GM18499 (cell line): ENCODE data around the gene D2HGDH.
"Not testable (repeated sequence)": the region's sequence is repeated elsewhere in the genome, so short reads cannot be mapped to it uniquely, and the experiment has no call there.

Experiments used
- ATAC-seq: cut with Tn5 transposase; IDR thresholded peaks from one replicate; pipeline ENCODE4 v1.9.1; 2021; ENCODE audit warnings: moderate number of reproducible peaks; ENCODE audit not compliant: insufficient read depth, unreplicated experiment

Gene D2HGDH

DNA sequence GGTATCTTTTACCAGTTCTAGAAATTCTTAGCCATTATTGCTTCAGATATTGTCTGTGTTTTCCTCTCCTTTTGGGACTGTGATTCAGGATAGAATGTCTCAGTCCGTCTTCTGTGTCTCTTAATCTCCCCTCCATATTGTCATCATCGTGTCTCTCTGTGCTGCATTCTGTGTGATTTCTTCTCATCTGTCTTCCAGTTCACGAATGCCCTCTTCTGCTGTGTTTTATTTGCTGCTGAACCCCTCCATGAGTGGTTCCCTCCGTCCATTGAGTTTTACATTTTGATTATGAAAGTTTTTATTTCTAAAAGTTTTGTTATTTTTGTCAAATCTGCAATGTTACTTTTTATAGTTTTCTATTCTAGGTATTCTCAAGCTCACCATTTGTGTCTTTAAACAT, 11.7 kb downstream of the D2HGDH start:
- no peak for ATAC-seq

- no peak for ATAC-seq
Measured at GRCh38 chr2:241748468-241749256, 14.2 kb downstream of the D2HGDH start.

GRCh38 chr2:241750076-241750840, 15.8 kb downstream of the D2HGDH start:
- no peak for ATAC-seq

- ATAC-seq = no peak
Measured at GRCh38 chr2:241751152-241751551, 16.7 kb downstream of the D2HGDH start.

DNA sequence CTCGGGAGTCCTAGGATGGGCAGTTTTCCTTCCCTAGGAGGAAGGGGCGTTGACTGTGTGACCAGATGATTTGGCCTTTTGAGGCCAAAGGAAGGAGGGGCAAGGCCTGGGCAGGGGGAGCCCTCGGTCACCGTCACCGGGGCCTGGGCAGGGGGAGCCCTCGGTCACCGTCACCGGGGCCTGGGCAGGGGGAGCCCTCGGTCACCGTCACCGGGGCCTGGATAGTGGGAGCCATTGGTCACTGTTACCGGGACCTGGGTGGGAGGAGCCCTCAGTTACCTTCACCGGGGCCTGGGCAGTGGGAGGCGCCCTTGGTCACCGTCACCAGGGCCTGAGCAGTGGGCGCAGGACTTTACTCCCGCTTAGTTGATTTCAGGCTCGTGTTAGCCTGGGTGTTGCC, 17.3 kb downstream of the D2HGDH start:
- ATAC-seq = no peak

DNA sequence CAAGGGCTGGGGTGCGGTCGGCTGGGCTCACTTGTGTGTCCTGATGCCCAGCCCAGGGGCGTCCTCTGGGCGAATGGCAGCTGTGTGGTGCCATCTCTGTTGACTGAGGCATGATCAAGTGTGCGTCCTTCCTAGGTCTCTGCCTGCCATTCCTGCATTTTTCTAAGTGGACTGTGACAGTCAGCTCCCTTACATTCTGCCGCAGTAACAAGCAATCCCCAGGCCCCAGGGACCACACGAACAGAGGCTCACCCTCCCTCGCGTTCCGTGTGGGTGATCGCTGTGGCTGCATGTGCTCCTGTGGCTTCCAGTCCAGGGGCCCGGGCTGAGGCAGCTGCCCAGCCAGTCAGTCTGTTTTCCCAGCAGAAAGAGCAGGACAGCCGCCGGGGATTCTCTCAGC, 17.8 kb downstream of the D2HGDH start:
- ATAC-seq = no peak

DNA sequence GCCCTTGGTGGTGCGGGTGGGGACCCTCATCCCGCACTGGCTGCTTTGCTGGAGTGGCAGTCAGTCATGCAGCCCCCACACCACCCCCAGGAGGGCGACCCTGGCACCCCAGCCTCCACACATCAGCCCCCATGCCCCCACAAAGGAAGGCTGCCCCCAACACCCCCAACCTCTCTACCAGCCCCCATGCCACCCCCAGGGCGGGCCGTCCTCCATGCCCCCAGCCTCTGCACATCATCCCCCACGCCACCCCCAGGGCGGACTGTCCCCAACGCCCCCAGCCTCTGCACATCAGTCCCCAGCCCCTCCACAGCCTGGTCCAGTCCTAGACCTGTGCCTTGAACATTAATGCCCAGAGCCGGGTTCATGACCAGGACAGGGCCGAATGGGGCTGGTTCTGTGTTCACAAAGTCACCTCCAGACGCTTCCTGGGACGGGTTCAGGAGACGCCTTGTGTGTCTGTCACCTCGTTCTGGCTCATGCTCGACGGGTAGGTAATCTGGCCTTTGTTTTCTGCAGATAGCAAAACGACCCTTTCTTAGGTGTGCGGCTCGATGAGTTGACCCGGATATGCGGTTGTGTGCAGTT, 18.4 kb downstream of the D2HGDH start:
- ATAC-seq = no peak

DNA sequence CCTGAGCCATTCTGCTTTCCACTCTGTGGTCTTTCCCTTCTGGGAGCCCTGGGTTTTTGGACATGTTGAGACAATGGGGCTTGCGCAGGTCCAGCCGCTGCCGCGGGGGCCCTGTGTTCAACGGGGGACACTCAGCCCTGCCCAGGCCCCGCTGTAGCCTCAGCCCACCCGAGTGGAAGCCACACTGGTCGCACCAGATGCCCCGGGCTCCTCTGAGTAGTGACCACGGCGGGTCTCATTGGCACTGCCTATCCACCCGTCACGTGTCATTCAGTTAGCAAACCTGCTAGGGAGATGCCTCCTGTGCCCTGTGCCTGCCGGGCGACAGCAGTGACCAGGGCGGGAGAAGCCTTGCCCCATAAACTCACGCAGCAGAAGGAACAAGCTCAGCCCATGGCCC, 19.1 kb downstream of the D2HGDH start:
- no peak for ATAC-seq

DNA sequence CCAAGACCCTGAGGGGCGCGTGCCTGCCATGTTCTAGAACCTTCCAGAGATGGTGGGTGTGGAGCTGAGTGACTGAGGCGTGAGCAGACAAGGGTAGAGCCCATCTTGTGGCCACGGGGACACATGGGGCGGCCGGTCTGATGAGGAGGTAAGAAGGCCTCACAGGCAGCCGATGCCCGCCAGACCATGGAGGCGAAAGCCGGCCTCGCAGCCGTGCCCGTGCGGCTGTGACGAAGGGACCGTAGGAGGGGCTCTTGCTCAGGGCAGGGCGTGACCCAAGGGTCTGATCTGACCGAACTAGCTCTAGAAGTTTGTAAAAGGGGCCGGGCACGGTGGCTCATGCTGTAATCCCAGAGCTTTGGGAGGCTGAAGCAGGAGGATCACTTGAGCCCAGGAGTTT, 19.6 kb downstream of the D2HGDH start:
- no peak for ATAC-seq

GRCh38 chr2:241755166-241755565, 20.7 kb downstream of the D2HGDH start:
- no peak for ATAC-seq

GRCh38 chr2:241755777-241756176, 21.3 kb downstream of the D2HGDH start:
- ATAC-seq = no peak

GRCh38 chr2:241759067-241759807, 24.8 kb downstream of the D2HGDH start:
- no peak for ATAC-seq

- ATAC-seq = not testable (repeated sequence)
Measured at GRCh38 chr2:241759893-241760292, 25.5 kb downstream of the D2HGDH start.

GRCh38 chr2:241760301-241760771, 25.9 kb downstream of the D2HGDH start:
- no peak for ATAC-seq

DNA sequence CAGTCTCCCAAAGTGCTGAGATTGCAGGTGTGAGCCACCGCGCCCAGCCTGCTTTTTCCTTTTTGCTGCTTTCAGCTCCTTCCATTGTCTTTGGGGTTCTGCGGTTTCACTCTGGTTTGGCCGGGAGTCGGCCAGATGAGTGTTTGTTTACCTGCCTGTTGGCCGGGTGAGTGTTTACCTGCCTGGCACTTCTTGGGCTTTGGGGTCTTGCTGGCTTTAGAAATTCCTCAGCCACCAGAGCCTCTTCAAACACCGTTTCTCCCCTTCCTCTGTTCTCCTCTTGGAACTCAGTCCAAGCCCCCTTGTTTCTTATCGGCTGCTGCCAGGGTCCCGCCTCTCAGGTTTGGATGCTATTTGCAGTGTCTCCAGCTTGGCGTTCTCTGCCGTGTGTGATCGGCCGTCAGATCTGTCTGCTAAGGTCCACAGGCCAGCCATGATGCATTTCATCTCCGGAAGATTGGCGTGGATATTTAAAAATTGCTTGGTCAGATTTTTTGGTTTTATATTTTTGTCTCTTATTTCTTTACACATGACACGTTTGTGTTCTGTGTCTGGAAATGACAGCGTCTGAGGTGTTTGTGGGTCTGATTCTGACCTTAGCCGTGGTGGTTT, 28.0 kb downstream of the D2HGDH start:
- ATAC-seq = no peak

- ATAC-seq = no peak
Measured at GRCh38 chr2:241762933-241763369, 28.5 kb downstream of the D2HGDH start.

- no peak for ATAC-seq
Measured at GRCh38 chr2:241763551-241764274, 29.3 kb downstream of the D2HGDH start.

GRCh38 chr2:241764275-241765241, 30.1 kb downstream of the D2HGDH start:
- ATAC-seq = no peak
